Measurements from ENCODE around the gene SLC35F3. TPM values are rescaled to one million over a fixed set of nuclear protein-coding genes. Genes with fewer than 3 reads are reported as not detected.

The SLC35F3 gene
- polyA plus RNA-seq, 1 donor: 0.58 TPM

DNA sequence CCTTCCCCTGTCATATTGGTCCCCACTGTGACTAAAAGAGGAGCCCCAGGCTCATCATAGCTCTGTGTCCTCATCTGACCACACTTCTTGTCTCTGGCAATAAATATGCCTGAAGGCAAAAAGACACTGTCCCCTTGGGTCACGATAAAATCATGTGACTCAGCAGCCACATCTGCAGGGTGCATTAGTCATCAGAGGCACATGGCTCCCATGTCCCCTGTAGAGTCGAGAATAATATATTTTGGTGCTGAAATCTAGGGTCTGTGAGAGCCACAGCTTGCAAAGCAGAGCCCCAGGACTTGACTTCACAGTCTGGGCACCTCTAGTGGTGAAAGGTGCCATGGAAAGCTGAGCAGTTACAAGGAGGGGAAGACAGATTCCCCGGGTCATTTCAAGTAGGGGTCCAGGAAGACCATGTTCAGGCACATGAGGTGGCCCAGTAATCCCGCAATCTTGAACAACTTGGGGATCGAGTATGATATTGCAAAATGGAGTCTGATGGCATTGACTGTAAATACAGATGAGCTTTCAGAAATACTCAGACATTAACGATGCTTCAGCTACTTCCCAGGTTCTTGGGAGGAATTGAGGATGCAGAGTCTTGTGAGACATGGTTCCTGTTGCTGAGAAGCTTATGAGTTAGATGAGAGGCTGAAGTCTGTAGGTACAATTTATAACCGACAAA, 68.6 kb downstream of the SLC35F3 start:
- DNase-seq: no peak

DNA sequence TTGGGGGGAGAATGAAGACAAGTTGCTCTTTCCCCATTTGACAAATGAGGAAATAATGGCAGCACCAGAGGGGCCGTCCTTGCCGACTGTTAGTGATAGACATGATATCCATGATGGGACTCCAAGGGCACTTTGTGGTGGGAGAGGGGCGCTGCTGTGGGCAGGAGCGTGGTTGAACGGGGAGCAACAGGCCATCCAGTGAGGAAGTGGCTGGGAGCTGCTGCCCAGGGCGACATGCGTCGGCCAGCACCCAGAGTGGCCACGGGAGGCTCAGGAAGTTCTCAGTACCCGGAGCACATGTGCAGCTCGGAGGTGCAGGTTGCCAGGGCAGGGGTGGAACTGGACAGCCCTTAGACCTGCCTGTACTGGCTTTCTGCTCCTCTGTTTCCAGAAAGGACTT, 71.0 kb downstream of the SLC35F3 start:
- no peak for DNase-seq

DNA sequence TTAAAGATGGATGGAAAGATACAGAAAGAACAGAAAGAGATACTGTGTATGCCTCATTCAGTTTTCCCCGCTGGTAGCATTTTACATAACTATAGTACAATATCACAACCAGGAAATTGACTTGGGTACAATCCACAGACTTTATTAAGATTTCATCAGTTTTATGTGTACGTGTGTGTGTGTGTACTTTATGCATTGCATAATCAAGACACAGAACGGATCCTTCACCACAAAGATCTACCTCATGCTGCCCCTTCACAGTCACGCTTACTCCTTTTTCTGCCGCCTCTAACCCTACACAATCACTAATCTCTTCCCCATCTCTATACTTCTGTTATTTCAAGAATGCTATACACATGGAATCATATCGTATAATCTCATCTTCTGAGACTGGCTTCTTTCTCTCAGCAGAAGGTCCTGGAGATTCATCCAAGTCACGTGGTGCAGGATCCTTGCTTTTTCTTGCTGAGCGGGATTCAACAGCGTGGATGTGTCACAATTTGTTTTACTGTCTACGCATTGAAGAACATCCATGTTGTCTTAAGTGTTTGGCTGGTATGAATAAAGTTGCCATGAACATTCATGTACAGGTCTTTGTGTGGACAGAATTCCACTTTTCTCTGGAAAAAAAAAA, 76.7 kb downstream of the SLC35F3 start:
- DNase-seq: no peak

DNA sequence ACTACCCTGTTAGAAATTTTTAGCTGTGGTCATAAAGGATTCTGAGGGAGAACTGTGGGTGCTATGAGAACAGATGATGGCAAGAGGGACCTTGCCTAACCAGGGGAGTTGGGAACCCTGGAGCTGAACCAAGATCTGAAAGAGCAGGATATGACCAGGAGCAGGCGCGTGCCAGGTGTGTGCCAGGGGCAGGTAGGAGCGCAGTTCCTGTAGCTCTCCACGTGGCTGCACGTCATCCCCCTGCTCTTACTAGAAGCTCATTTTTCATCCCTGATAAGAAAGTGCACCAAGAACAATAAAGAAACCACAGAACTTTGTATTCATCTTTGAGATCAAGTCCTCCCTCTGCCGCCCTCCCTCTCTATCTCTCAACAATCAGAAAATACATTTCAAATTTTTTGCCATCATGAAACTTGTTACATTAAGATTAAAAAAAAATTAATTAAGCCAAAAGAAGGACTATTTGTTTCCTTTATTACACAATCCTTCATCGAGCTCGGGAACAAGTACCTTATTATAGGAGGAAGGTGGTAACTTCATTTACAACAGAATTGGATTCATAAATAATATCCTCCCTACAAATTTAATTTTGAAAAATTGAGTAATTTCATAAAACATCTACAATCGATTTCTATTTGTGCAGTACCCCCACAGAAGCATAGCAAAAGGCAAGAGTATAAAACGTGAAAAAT, 78.5 kb downstream of the SLC35F3 start:
- DNase-seq: no peak

DNA sequence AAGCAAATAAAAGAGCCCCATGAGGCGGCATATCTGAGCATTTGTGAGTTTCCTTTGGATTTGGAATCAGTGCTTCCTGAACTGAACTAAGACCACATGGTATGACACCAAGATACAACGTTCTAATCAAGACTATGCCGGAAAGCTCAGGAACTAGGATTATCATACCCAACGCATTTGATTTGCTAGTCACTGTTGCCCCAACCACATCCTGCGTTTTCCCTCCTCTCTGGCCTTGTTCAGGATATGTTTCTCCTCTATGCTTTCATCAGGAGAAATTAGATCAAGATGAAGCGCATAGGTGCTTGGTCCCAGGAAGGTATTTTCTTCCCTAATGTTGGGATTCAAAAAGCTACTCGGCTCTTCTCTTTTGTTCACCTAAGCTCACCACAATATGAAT, 79.3 kb downstream of the SLC35F3 start:
- DNase-seq: no peak

DNA sequence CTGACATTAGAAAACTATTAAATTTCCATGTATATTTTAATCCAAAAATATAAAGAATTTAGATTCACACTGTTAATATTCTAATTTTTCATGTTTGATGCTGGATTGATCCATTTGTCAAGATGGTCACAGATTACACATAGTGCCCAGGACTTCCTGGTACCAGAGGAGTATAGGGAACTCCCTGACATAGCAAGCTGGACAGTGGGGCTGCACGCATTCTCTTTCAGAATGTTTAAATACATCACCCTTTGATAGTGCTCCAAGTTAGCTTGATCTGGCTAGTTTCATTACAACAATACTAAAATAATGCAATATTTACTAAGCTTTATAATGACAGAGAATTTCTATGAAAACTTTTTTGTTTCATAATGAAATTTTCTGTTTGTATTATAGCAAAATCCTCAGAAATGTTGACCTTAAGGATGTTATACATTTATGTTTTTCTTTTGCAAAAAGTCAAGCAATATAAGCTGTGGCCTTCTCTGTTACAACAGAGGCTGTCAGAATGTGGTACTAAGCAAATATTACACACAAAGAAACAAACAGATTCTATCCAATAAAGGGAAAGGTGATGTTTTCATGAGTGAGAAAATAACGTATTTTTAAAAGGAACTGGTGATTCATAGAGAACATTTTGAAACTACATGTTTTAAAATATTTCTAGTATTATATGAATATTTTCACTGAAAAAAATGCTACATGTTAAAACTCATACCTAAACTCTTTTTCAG, 84.7 kb downstream of the SLC35F3 start:
- DNase-seq: no peak

DNA sequence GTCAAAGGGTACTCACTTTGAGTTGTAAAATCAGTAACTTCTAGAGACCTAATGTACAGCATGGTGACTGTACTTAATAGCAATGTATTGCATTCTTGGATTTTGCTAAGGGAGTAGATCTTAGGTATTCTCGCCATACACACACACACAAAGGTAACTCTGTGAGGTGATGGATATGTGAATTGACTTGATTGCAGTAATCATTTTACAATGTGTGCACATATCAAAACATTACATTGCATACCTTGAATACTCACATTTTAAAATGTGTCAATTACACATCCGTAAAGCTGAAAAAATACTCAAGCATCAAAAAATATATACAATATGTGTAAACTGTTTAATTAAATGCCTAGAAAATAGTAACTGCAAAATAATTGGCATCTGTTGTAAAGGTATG, 86.0 kb downstream of the SLC35F3 start:
- no peak for DNase-seq

DNA sequence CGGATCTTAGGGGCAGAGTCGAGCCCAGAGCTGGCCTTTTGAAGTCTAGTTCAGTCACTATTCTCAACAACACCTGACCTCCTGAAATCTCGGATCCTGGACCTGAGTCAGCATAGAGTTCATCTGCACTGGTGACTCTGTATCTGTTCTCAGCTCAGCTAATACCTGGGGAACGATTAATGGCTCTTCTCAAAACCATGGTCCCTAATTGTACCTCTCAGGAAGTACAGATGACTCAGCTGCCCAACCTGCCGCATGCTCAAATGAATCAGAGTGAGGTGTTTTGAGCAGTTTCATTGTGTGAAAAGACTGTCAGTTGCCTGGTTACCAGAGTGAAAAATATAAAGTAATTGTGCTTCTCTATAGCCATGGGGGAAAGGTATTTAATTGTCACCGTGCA, 89.2 kb downstream of the SLC35F3 start:
- no peak for DNase-seq

DNA sequence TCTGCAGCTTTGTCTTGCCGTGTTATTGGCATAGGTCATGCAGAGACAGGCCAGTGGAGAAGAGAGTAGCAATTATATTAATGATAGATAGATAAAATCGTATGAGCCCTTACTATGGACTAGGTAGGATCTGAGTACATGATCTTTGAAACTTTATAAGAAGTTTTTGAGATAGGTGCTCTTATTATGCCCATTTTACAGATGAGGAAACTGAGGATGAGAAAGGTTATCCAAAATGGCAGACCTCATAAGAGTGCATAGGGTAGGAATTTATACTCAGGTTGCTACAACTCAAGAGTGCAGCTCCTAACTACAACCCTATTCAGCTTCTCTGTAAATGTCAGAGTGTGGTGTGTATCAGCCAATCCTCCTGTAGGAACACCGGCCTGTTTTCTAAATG, 89.6 kb downstream of the SLC35F3 start:
- no peak for DNase-seq

DNA sequence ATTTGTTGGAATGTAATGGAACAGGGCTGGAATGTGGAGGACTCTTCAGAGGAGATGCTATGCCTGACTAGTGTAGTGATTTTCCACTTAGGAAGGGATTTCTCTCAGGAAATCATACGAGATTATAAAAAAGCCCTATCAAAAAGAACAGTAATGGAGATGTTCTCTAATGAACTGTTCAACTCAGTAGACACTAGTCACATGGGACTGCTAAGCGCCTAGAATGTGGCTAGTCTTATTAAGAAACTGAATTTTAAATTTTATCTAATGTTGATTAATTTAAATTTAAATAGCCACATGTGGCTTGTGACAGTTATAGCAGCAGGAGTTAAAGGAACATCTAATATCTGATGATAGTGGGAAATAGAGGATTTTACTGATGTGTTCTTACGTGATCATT, 94.0 kb downstream of the SLC35F3 start:
- DNase-seq: no peak

DNA sequence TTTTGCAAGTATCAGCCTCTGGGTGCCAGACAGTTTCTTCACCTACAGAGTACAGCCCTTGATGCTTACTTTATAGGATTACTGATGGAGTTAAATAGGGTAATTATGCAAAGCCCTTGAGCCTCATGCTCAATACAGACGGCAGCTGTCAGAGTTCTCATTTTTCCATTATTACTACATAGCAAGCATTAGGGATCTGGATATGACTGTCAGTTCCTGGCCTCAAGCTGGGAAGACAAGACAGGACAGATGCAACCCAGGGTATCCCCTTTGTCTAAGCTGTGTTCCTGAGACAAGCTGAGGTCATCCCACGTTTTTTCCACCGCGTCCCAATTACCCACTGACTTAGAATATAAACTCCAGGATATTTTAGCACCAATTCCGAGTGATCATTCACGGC, 94.4 kb downstream of the SLC35F3 start:
- DNase-seq: no peak

DNA sequence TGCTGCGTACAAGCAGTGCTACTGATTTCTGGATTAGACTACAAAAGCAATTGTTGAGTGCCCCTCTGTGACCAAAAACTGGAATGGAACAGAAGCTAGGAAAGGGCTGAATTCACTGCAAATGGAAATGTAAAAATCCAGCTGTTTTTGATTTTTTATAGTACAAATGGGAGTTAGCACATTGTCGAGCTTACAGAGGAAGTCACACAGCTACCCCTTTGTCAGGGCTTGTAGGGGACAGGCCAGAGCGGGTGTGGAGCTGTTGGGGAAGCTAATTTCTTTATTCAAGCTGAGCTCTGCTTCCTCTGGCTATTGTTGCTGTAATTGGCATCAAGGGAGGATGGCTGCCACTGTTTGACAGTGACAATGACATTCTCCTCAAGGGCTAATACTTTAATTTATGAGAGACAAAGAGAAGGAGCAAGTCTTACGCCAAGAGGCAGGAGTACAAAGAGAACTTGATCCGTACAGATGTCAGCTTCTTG, 96.1 kb downstream of the SLC35F3 start:
- DNase-seq: no peak

DNA sequence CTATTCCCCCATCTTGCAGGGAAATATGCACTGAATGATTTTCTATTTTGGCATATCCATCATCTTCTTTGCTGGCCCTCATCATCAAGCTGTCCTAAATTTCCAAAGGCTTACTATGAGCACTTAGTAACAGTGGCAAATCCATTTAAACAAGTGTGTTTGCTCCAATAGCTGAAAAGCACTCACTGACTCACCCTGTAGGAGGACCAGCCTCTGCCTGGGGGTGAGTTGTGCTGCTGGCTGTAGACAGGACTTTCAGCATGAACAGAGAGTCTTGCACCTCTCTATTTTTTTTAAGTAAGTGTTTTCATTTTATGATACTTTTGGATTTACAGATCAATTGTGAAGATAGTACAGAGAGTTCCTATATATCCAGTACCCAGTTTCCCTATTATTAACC, 97.3 kb downstream of the SLC35F3 start:
- DNase-seq: no peak

DNA sequence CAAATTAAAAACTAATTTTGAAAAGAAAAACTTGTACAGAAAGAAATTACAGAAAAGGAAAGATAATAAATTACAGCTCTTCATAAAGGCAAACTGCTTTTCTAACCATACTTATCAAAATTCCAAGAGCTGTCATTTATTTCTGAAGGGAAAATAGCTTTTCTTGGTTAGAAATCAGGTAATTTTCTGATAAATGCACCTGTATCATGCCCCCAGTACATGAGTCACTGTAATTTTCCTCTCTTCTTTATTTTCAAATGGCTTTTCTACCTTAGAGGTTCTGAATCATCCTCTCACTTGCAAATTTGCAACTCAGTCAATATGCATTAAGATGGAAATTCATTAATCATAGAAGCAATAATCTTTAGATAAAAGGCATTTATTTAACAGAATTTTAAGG, 100.1 kb downstream of the SLC35F3 start:
- DNase-seq: no peak

DNA sequence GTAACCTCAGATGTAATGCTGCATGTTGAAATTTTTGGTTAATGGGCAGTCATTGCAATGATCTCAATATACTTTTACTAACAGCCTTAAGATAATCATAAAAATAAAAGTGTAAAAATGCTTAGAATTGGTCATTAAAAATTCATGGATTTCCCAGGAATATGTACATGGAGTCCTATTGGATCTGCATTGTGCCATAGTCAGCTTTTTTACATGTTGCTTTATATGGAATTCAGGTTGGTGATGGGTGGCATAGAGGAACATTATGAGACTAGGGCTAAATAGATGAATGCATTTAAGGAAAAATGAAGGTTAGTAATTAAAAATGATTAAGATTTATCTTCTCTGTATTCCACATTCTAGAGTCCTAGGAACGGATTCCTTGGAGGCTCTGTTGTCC, 103.2 kb downstream of the SLC35F3 start:
- no peak for DNase-seq

DNA sequence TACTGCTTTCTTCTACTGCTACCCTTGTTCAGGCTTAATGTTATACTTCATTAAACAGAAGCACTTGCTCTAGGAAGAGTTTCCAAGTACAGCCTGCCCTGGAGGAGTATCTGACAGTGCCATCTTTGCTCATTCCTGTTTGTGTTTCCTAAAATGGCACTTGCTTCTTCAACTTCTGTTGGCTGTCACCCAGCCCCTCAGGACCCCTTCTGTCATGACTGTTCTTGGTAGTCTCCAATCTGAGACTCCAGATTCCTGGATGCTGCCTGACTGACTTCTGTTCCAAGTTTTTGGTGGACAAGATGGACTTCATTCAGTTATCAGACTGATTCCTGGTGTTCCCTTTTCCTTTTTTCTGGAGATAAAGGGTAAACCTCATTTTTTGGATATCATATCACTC, 104.1 kb downstream of the SLC35F3 start:
- DNase-seq: no peak

DNA sequence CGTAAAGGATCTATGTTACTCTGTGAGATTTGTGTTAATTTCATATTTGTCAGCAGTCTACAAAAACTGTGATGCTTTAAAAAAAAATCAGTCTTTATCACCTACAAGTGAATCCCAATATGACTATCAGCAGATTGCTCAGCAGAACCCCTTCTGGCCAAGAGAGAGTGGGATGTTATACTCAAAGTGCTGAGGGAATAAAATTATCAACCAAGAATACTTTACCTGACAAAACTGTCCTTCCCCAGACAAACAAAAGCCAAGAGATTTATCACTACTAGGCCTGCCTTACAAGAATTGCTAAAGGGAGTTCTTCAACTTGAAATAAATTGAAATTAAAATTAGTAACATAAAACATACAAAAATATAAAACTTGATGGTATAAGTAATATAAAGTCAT, 105.2 kb downstream of the SLC35F3 start:
- DNase-seq: no peak

DNA sequence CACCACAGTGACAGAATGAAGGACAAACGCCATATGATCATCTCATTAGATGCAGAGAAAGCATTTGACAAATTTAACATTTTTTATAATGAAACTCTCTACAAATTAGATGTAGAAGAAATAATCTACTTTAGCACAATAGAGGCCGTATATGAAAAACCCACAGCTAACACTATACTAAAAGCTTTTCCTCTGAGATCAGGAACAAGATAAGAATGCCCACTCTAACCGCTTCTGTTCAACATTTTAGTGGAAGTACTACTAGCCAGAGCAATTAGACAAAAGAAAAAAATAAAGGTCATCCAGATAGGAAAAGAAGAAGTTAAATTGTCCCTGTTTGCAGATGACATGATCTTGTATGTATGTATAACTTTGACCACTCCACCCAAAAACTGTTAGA, 109.7 kb downstream of the SLC35F3 start:
- no peak for DNase-seq

DNA sequence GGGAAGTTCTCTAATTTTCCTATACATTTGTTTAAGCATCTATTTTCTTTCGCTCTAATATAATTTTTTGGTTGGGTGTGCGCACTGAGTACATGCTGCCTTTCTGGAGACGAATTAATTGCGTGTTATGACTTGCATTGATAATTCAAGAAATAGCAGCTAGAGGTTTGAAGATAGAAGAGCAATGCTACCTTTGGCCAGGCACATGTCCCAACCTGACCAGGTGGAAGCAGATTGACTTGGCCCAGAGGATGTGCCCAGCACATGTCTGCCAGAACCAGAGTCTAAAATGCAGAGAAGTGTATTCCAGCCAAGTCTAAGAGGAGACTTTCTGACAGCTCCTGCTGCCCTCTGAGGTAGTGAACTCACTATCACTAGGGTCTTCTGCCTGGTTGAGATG, 114.3 kb downstream of the SLC35F3 start:
- DNase-seq: no peak

DNA sequence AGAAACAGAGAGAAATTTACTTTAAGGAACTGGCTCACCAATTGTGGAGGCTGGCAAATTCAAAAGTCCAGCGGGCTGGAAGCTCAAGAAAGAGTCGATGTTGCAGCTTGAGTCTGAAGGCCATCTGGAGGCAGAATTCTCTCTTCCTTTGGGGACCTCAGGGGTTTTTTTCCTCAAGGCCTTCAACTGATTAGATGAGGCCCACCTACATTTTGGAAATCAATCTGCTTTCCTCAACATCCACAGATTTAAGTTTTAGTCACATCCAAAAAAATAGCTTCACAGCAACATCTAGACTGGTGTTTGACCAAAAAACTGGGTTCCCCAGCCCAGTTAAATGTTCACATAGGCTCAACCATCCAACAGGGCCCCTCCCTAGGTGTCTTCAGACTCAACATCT, 114.9 kb downstream of the SLC35F3 start:
- no peak for DNase-seq

DNA sequence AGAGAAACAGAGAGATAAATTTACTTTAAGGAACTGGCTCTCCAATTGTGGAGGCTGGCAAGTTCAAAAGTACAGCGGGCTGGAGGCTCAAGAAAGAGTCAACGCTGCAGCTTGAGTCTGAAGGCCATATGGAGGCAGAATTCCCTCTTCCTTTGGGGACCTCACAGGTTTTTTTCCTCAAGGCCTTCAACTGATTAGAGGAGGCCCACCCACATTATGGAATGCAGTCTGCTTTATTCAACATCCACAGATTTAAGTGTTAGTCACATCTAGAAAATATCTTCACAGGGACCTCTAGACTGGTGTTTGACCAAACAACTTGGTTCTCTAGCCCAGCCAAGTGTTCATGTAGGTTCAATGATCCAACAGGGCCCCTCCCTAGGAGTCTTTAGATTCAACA, 117.8 kb downstream of the SLC35F3 start:
- DNase-seq: no peak

DNA sequence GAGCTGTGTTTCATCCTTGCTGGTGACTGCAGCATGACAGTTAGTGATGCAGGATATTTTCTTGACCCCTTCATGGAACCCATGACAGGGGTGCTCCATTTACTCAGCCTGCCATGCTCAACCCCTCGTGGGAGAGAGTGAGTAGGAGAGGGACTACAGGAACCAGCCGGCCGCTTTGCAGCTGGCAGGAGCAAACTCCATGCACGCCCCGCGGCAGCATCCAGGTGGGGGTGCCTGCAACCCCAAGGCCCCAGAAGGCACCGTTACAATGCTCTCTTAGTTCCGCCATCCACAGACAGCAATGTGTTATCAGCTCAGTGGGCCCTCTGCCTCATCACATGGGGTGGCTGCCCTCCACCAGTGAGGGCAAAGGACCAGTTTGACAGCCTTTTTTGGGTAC, 135.1 kb downstream of the SLC35F3 start:
- DNase-seq: no peak
